HEK293T (cell line): ENCODE results near the gene CALN1.

Source experiments
- ARNT ChIP-seq: fragments of 450-650 bp; IDR thresholded peaks from 2 replicates; pipeline ENCODE4 v1.6.1; 2017; ENCODE audit warnings: mild to moderate bottlenecking
- BHLHE40 ChIP-seq: fragments of 450-650 bp; IDR thresholded peaks from 2 replicates; pipeline ENCODE4 v1.6.1; 2016; ENCODE audit warnings: mild to moderate bottlenecking, moderate library complexity, borderline replicate concordance
- SP1 ChIP-seq: fragments of 450-650 bp; IDR thresholded peaks from 2 replicates; pipeline ENCODE4 v1.6.1; 2017
- TARDBP ChIP-seq: fragments of 450-650 bp; IDR thresholded peaks from 2 replicates; pipeline ENCODE4 v1.6.1; 2016
- ZNF384 ChIP-seq: fragments of 450-650 bp; IDR thresholded peaks from 2 replicates; pipeline ENCODE4 v1.6.1; 2016

- TF ChIP-seq SP1 (no peak), TARDBP (no peak), ARNT (no peak), ZNF384 (no peak), BHLHE40 (no peak)
Measured at GRCh38 chr7:71784180-71784579, 628.0 kb downstream of the CALN1 start.
